ENCODE results near the gene LGALS3BP.
"Not testable (repeated sequence)": the region's sequence is repeated elsewhere in the genome, so short reads cannot be mapped to it uniquely, and the experiment has no call there.

The LGALS3BP gene

DNA sequence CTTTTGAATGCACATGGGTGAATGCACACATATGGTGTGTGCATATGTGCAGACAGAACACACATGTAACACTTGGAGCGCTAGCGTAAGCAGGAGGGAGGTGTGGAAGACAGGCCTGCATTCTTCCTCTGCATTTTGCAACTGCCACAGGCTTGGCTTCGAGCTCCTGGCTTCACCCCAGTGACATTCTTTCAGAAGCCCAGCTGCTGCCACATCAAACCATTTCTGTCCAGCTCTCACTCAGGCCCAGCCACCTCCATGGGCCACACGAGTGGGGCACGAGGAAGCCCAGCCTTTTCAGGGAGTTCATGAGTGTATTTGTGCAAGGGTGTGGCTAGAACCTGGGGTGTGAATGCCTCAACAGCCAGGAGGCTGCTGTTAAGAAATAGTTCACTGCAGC, 18.8 kb downstream of the LGALS3BP start:
- no peak for DNase-seq

DNA sequence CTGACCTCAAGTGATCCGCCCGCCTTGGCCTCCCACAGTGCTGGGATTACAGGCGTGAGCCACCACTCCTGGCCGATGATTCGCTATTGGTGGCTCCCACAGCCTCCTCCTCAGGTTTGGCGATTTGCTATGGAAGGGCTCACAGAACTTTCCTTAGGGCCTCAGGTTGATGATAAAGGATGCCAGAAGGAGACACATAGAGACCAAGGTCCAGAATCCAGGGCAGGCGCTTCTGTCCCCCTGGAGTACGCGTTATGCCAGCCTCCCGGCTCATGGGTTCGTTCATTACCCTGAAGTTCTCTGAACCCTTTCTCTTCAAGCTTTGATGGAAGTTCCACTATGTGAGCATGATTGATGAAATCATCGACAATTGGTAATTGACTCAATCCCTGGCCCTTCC, 19.9 kb downstream of the LGALS3BP start:
- DNase-seq: no peak

DNA sequence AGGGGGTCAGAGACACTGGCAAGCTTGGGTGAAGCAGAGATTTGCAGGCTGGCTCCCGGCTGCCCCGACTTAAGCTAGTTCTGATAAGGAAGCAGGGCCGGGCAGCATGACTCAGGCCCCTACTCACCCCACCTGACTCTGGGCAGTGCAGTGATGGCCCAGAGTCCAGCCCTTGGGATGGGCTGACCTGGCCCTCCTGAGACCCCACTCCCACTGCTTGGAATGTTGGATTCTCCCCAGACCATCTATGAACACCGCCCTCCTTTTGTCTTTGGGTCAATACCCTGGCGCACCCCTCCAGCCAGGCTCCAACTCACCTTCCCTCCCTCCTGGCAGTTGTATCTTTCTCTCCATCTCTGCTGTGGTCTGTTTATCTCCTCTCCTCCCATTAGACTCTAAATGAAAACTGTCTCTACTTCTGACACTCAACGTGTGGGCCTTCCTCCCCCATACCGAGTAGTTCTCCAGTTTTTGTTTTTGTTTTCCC, 21.0 kb downstream of the LGALS3BP start:
- no peak for DNase-seq

DNA sequence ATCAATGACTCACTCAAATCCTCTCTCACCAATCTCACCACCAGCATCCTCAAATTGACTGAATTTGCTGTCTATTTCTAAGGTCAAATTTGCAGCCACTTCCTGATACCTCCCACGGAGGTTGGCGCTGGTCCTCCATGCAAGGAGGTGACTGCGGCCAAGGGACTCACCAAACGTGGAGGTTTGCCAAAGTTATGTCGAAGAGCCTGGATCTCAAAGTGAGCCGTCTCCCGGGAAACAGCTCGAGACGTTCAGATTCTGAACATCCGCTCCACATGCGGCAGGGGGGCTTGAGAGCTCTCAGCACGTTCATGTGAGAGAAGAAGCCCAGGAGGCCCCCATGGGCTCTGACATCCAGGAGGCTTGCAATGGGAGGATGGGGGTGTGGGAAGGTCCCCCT, 22.6 kb downstream of the LGALS3BP start:
- no peak for DNase-seq

DNA sequence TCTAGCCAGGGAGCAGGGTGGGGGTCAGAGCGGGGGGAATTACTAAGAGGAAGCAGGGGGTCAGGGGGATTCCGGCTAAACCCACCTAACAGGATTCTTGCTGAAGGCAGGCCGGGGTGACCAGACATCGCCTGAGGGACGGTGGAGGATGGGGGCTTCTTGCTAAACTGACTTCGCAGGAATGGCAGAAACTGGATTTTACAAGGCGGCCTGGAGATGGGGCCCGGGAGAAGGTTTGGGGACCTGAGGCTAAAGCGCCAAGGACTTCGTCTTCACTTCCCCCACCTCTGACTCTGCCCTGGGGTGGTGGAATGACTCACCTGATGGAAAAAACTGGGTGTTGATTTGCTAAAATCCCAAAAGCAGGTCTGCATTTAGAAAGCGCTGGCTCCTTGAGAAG, 23.5 kb downstream of the LGALS3BP start:
- no peak for DNase-seq

DNA sequence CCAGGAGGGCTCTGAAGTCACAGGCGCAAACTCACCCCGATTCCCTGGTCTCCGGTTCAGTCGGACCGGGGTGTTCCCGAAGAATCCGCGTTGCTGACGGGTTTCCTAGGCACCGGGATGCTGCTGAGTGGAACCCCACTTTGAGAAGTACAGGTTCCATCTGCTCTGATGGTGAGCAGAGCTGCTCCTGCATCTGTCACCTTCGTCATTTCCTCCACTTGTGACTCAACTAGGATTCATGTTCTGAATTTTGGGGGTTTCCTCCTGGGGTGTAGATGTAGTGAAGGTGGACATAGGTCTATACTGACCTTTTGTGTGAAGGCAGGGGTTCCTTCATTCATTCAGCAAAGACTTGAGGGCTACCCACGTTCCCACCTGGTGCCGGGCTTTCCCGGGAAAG, 25.0 kb downstream of the LGALS3BP start:
- no peak for DNase-seq

DNA sequence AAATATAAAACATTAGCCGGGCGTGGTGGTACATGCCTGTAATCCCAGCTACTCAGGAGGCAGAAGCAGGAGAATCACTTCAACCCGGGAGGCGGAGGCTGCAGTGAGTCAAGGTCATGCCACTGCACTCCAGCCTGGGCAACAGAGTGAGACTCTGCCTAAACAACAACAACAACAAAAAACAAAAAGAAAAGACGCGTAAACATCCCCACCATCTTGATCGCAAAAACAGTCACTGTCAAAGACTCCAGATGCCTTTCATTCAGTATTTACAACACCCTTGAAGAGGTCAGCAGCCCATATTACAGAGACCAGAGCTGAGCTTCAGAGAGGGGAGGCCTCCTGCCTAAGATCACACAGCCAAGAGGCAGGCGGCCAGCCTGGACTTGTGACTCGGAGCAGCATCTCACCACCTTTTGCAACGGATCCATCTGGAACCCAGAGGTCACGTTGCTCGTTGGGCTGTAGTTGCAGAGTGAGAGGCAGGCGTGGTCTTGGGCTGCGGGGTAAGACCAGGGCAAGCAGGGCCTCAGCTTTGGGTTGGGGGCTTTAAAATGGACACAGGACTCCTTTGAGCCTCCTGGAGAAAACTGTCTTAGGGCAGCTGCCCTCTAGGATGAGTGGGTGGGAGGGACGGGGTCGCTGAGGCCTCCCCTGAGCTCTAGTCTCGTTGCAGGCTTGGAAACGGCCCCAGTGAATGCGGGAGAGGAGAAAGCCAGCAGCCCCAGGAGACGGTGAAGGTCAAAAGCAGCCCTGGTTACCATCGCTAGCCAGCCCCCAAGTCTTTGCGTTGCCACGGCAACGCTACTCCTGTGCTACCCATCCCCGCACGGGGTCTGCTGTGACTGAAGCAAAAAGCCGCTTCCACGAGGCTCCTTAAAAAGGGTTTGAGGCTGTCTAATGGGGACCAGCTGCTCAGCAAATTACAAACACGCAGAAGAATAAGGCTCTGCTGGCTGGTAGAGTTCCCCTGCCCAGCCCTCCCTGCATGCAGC, 26.1 kb downstream of the LGALS3BP start:
- no peak for DNase-seq

DNA sequence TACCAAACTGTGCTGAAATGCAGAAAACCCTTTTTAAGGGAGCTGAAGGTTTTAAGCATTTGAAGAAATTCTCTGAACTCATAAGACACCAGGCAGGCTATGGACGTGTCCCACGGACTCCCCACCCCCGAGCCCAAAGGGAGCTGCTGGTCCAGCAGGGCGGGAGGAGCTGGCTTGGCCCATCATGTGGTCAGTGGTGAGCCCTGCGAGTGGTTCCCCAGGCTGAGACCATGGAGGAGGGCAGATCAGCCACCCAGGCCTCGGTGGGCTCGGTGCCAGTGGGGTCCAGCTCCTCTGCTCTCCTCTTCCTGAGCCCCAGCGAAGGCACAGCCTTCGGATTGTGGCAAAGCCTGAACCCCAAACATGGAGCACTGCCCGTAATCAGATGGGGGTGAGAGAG, 27.0 kb downstream of the LGALS3BP start:
- DNase-seq: no peak

DNA sequence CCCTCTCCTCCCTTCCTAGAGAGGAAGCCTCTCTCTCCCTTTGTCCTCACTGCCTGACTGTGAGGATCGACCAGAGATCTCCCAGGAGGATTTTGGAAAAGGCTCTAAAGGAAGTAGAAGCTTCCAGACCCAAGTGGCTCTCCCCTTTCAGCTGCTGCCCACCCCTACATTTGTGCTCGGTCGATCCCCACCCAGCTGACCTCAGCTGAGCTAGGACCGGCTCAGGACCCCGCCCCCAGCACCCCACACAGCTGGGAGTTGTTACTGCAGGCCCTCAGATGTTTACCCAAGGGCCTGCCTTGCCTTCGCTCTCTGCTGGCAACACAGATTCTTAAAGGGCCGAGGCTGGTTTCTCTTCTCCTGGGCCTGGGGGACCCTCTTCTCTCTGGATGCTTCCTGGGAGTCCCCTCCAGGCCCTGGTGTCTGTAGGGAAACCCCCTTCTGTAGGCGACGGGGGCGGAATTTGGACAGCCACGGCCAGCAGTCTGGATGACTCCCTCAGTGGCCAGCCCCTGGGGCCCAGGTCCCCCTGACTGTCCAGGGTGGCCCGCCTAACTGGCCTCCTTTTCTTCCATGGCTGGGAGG, 27.7 kb downstream of the LGALS3BP start:
- DNase-seq: no peak

DNA sequence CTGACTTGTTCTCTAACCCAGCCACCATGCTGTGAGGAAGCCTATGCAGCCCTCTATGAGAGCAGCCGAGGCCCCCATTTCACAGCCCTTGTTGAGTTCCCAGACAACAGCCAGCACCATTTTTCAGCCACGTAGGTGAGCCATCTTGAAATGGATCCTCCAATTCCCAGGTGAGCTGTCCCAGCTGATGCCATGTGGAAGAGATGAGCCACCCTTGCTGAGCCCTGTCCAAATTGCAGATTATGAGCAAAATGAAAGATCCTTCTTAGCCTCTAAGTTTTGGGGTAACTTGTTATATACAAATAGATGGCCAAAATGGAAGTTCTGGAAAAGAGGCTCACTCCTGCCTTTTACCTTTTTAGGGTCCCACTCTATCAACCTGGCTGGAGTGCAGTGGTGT, 28.9 kb downstream of the LGALS3BP start:
- no peak for DNase-seq

DNA sequence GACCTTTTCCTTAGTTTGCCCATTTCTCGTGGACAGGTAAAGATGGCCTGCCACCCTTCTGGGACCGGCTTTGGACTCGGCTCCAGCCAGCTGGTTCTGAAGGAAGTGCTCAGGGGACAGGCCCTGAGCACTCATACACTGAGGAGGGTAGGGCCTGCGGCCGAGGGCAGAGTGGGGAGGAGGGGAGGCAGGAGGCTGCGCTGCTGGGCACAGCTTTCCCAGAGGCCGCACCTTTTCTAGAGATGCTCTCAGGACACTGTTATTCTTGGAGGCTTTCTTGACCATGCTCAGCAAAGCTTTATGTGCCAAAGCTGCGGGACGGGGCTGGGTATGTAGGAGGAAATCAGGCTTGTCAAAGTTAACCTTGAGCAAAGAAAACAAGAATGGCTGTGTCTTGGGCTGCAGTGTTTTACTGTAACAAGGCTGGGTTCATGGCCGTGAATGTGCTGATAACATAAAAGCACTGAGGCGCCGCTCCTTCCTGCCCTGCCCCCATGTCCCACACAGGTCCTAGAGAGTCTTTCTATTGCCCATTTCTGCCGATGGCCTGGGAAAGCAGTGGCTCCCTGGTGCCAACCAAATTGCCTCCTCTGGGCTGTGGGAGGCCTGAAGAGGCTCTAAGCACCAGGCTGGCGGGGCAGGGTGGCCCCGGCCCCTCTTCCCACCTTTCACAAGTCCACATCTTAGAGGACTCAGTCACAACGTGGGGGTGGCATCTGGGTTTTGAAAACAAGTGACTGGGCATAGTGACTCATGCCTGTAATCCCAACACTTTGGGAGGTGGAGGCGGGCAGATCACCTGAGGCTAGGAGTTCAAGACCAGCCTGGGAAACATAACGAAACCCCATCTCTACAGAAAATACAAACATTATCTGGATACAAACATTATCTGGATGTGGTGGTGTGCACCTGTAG, 32.2 kb downstream of the LGALS3BP start:
- DNase-seq: no peak

DNA sequence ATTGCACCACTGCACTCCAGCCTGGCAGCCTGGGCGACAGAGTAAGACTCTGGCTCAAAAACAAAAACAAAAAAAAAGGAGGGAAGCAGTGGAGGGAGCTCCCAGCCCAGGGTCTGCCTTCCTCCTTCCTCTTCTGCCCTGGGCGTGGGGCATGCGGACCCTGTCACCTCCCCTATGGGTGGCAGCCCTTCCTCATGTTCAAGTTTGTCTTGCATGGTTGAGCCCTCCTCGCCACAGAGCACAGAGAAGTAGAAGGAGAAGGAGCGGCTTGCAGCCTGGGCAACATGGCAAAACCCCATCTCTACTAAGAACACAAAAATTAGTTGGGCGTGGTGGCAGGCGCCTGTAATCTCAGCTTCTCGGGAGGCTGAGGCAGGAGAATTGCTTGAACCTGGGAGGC, 33.1 kb downstream of the LGALS3BP start:
- DNase-seq: no peak

DNA sequence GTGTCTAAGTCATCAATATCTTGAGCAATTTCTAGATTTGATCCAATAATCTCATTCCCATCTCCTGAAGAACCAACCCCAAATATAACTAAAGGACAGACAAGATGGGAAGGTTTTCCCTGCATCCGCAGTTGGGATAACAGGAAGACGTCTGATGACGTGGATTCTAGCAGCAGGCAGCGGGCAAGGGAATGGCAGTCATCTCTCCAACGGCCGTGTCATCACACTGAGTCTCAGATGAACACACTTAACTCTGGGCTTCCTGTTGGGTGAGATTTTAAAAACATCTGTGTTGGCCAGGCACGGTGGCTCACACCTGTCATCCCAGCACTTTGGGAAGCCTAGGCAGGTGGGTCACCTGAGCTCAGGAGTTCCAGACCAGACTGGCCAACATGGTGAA, 33.6 kb downstream of the LGALS3BP start:
- DNase-seq: no peak

DNA sequence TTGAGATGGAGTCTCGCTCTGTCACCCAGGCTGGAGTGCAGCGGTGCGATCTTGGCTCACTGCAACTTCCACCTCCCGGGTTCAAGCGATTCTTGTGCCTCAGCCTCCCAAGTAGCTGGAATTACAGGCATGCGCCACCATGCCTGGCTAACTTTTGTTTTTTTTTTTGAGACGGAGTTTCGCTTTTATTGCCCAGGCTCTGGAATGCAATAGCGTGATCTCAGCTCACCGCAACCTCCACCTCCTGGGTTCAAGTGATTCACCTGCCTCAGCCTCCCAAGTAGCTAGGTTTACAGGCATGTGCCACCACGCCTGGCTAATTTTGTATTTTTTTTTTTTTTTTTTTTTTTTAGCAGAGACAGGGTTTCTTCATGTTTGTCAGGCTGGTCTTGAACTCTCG, 34.3 kb downstream of the LGALS3BP start:
- DNase-seq: not testable (repeated sequence)

DNA sequence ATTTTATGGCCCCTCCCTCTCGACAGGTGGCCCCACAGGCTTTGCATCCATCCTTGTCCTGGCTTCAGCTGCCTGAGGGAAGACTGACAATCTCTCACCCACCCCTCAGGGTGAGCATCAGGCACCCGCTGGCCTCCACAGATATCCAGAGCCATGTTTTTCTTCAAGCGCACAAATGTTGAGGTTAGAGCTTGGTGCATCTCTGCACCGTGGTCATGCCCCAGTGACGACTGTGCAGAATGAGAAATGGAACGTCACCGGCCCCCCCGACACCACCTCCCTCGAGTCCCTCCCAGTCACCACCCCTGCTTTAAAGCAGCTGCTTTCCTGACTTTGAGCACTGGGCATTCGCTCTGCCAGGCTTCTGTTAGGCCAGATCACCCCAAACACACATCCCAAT, 34.8 kb downstream of the LGALS3BP start:
- no peak for DNase-seq

DNA sequence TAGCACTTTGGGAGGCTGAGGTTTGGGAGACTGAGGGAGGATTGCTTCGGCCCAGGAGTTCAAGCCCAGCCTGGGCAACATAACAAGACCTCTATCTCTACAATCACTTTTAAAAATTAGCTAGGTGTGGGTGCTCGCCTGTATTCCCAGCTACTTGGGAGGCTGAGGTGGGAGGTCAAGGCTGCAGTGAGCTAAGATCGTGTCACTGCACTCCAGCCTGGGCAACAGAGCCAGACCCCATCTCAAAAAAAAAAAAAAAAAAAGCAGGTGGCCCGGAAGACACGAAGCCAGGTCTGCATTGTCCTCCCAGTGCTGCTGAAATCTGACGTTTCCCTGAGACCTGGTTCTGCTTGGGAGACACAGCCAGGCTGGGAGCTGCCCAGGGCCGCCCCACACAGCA, 35.7 kb downstream of the LGALS3BP start:
- no peak for DNase-seq

DNA sequence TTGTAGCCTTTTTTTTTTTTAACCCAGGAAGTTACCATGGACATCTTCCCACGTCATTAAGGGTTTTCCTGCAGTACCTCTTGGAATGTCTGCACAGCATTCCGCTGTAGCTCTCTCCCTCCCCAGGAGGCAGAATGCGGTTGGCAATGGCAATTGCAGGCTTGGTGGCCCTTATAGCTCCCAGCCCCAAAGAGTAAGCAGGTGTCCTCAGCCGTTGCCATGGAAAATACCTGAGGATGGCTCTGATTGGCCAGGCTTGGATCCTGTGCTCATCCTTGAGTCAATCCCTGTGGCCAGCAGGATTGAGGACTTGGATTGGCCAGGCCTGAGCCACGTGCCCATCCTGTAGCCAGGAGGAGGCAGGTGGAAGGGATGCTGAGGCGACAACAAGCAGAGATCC, 39.0 kb downstream of the LGALS3BP start:
- DNase-seq: no peak

DNA sequence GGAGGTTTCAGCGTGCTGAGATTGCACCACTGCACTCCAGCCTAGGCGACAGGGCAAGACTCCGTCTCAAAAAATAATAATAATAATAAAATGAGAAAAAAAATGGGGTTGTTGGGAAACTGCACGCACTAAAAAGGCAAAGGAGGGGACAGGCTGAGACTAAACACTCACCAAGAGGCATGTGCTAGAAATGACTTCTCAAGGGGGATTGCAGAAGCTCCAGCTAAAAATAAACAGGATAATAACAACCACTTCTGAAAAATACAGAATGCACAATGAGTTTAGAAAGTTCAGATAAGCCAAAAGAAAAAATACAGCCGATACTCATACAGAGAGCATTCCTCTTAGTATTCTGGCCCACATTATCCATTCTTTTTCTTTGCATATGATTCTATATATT, 39.5 kb downstream of the LGALS3BP start:
- no peak for DNase-seq

DNA sequence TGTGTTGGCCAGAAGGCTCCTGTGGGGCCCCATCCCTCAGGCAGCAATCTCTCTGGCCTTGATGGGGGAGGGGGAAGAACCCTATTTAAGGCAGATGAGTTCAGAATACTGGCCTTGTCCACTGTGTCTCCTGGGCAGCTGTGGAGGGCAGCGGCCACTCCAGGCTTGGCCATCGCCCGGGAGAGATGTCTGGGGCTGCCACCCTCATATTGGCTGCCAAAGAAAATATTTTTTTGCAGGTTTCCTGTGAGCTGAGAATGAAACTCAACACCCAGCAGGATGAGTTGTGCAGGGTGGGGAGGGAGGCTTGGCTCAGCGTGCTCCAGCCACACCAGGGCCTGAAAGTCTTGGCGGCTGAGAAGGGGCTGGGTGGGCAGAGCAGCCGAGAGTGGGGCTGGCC, 40.1 kb downstream of the LGALS3BP start:
- no peak for DNase-seq

DNA sequence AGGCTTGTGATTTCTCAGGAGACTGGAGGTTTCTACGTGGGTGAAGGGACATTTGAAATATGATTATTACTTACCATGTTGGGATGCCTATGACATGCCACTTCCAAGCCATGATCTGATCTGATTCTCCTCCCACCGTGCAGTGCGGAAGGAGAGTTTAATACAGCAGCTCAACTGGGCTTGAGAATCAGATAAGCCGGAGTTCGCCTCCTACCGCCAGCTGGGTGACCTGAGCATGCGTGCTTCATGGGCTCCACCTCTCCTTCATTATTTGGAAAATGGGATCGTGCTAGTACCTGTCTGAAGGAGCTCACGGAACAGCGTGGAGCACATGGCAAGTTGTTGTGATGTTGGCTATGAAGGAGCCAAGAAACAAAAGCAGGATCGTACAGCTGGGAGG, 42.2 kb downstream of the LGALS3BP start:
- DNase-seq: no peak

DNA sequence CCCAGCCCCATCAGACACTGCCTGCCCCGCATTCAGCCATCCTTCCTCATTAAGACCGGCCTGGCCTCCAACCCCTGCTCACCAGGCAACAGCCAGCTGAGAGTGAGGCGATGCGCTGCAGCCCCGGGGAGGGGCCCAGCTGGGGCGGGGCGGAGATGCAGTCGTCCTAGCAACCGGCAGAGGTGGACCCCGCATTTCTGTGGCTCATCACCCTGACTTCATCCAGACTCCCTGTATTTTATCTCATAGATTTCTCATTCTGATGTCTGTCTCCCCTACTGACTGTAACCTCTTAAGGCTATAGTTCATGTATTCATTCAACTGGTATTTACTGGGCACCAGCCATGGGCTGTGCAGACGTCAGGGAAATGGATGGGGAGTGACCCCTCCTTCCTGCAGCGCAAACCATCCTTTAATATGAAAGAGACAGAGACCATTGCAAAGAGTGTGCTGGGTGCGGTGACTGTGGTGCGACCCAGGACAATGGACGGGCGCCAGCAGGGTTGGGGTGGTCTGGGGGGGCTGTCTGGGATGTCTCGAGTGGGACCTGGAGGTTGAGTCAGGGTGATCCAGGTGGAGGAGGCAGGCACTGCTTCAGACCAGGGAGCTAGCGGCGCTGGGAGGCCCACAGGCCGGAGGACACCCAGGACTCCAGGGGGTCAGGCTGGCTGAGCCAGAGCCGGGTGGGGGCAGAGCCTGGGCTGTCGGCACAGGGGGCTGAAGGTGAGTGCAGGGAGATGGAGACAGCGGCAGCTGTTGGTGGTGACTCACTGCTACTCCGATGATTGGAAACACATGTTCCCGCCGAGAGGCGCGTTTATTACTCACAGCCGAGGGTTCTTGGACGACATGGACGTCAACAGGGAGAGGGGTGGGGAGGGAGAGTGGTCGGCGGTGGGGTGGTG, 44.1 kb downstream of the LGALS3BP start:
- DNase-seq: no peak

Data from activated naive CD4-positive, alpha-beta T cell treated with Interleukin-2 at 50 U/mL for 16 hours (primary cell).